CD1c-positive myeloid dendritic cell (primary cell): ENCODE results near the gene LYPD6B.

ENCODE experiments used
- DNase-seq: peaks from one replicate; pipeline ENCODE4 v3.0.0-alpha.2; 2016; ENCODE audit errors: extremely low spot score

Gene LYPD6B

GRCh38 chr2:149070681-149071320, 32.3 kb downstream of the LYPD6B start:
- DNase-seq: no peak

- DNase-seq: no peak
These were observed 36.6 kb downstream of the LYPD6B start for GRCh38 chr2:149075105-149075504.

- no peak for DNase-seq
These were observed 37.4 kb downstream of the LYPD6B start for GRCh38 chr2:149075853-149076252.

- DNase-seq: no peak
These were observed 38.4 kb downstream of the LYPD6B start for GRCh38 chr2:149076863-149077412.

GRCh38 chr2:149077861-149078260, 39.4 kb downstream of the LYPD6B start:
- no peak for DNase-seq

- DNase-seq: no peak
These were observed 41.6 kb downstream of the LYPD6B start for GRCh38 chr2:149080099-149080498.

GRCh38 chr2:149080971-149081370, 42.5 kb downstream of the LYPD6B start:
- no peak for DNase-seq

- DNase-seq: no peak
These were observed 43.6 kb downstream of the LYPD6B start for GRCh38 chr2:149082079-149082478.

- DNase-seq: no peak
These were observed 44.2 kb downstream of the LYPD6B start for GRCh38 chr2:149082735-149083134.

- DNase-seq: peak; percentile 56
These were observed 46.7 kb downstream of the LYPD6B start for GRCh38 chr2:149084924-149085795.

- DNase-seq: no peak
These were observed 49.3 kb downstream of the LYPD6B start for GRCh38 chr2:149087751-149088150.

GRCh38 chr2:149089068-149089467, 50.6 kb downstream of the LYPD6B start:
- no peak for DNase-seq

GRCh38 chr2:149090706-149091105, 52.2 kb downstream of the LYPD6B start:
- no peak for DNase-seq

GRCh38 chr2:149093579-149093978, 55.1 kb downstream of the LYPD6B start:
- DNase-seq: no peak

- no peak for DNase-seq
These were observed 55.9 kb downstream of the LYPD6B start for GRCh38 chr2:149094217-149095015.

- DNase-seq: no peak
These were observed 60.2 kb downstream of the LYPD6B start for GRCh38 chr2:149098701-149099100.

GRCh38 chr2:149099298-149099697, 60.8 kb downstream of the LYPD6B start:
- DNase-seq: no peak

GRCh38 chr2:149100739-149101699, 62.5 kb downstream of the LYPD6B start:
- no peak for DNase-seq

GRCh38 chr2:149101818-149102217, 63.3 kb downstream of the LYPD6B start:
- no peak for DNase-seq

GRCh38 chr2:149103081-149103620, 64.7 kb downstream of the LYPD6B start:
- DNase-seq: no peak

- DNase-seq: no peak
These were observed 65.7 kb downstream of the LYPD6B start for GRCh38 chr2:149104221-149104620.
